Heart right ventricle (tissue), 16 donors: ENCODE results near the gene ENTPD1. TPM values are rescaled to one million over a fixed set of nuclear protein-coding genes. Genes with fewer than 3 reads are reported as not detected.
"Not testable (repeated sequence)": the region's sequence is repeated elsewhere in the genome, so short reads cannot be mapped to it uniquely, and the experiment has no call there.

ENCODE experiments used
- ATAC-seq, 8 donors: fragments of 200-7000 bp; cut with Tn5 transposase; one replicate each; pipeline ENCODE4 v1.9.1; 2020; ENCODE audit warnings: mild to moderate bottlenecking in 8 of 8, moderate library complexity in 8 of 8, moderate number of reproducible peaks in 1 of 8
- DNase-seq, 2 donors: peaks; one replicate each; pipeline ENCODE4 v3.0.0-alpha.2; 2020
- H3K27ac ChIP-seq, 10 donors: fragments of 200-600 bp; sonication (generic) in 2 of 10; one replicate each; pipeline versions ENCODE4 v1.5.0 to v1.8.0; 2020 to 2022; ENCODE audit warnings: mild to moderate bottlenecking in 3 of 10
- H3K27me3 ChIP-seq, 7 donors: fragments of 200-600 bp; one replicate each; pipeline ENCODE4 v1.8.0; 2021 to 2022; ENCODE audit warnings: mild to moderate bottlenecking in 2 of 7
- H3K36me3 ChIP-seq, 9 donors: fragments of 200-600 bp; sonication (generic) in 1 of 9; one replicate each; pipeline versions ENCODE4 v1.5.0 to v1.8.0; 2020 to 2022; ENCODE audit warnings: mild to moderate bottlenecking in 2 of 9
- H3K4me1 ChIP-seq, 9 donors: fragments of 200-600 bp; sonication (generic) in 1 of 9; one replicate each; pipeline versions ENCODE4 v1.5.0 to v1.8.0; 2020 to 2022; ENCODE audit warnings: mild to moderate bottlenecking in 4 of 9
- H3K4me3 ChIP-seq, 10 donors: fragments of 200-600 bp; sonication (generic) in 2 of 10; one replicate each; pipeline versions ENCODE4 v1.5.0 to v1.8.0; 2020 to 2022; ENCODE audit warnings: mild to moderate bottlenecking in 7 of 10, moderate library complexity in 2 of 10
- H3K9me3 ChIP-seq, 11 donors: fragments of 200-600 bp in 10 of 11; sonication (generic) in 2 of 11; one replicate each; pipeline versions ENCODE4 v1.5.0 to v1.8.0; 2013 to 2022; ENCODE audit warnings: mild to moderate bottlenecking in 2 of 11, control low read depth in 1 of 11, moderate library complexity in 1 of 11
- WGBS, 2 donors: extraction: QIAGEN DNeasy Blood & Tissue Kit; methylation state at CpG; one replicate each; pipeline ENCODE4 v1.1.7; 2013; ENCODE audit warnings: inconsistent platforms in 1 of 2; 5-methylcytosine and 5-hydroxymethylcytosine counted together
- intact Hi-C, 10 donors: fragments of 100-400 bp; cut with DNase I; formaldehyde crosslinking; loops; one replicate each; pipeline versions ENCODE4 v1.11.1 to v1.14.2; 2022
- polyA plus RNA-seq, 2 donors: library from polyadenylated mRNA; stranded (reverse); fragments of 200-250 nt; gene quantifications; one replicate each; pipeline ENCODE4 v1.2.3, GENCODE V29; 2013
- total RNA-seq, 10 donors: library from RNA; stranded (reverse); fragmentation: NEBNext Ultra II Directional in 3 of 10; extraction: Animal tissue kit (Norgen Biotek cat#: 25700) in 3 of 10; gene quantifications; one replicate each; pipeline versions ENCODE4 v1.2.1 to v1.2.4, GENCODE V29; 2021 to 2023
- TF ChIP-seq, protein P1 (sequence below), 9 donors: fragments of 200-600 bp; sonication (generic) in 2 of 9; IDR thresholded peaks; one replicate each; pipeline versions ENCODE4 v1.5.0 to v1.8.0; 2021 to 2022; ENCODE audit warnings: antibody characterized with exemption in 9 of 9, mild to moderate bottlenecking in 5 of 9, moderate library complexity in 1 of 9
- donor health status: Arrhythmogenic right ventricular cardiomyopathy.
- donor health status: ischemic (EF 13 %, LVEDD 7.1; RV severe dilation, severe dysfunction).
- donor health status: healthy with polysubstance abuse.
- donor health status: DM: no; HTN: yes; CAD: no.
- donor health status: DM: no; HTN: no; CAD: no.
- donor health status: ischemic (EF 25% LVEDD 6.9; RV normal size, moderate dysfunction).
- donor health status: ischemic (EF 25% LVEDD 5.7; RV mildly dilated, moderate dysfunction).
- donor health status: healthy.
- donor health status: DM: yes; HTN: yes; CAD: no.
- donor health status: Ischemic cardiomyopathy.
- donor health status: ischemic (EF 35%, LVEDD 5.7; RV mildly dilated, moderate dysfunction).
- donor health status: nonischemic (EF 11% LVEDD 7.7; RV severe dilation, severe dysfunction).
- donor health status: DM: yes; HTN: yes; CAD: no.
- donor health status: PGD.
- donor health status: ischemic (EF 29% LVEDD 5.4; RV normal size, mild dysfunction).
- donor health status: nonischemic (EF 23%, LVEDD 6.1; RV moderate dilation, normal function).

Gene ENTPD1
- total and polyA plus RNA-seq, 12 donors, result 4.2 to 13.0 (median 9.1) TPM

DNA sequence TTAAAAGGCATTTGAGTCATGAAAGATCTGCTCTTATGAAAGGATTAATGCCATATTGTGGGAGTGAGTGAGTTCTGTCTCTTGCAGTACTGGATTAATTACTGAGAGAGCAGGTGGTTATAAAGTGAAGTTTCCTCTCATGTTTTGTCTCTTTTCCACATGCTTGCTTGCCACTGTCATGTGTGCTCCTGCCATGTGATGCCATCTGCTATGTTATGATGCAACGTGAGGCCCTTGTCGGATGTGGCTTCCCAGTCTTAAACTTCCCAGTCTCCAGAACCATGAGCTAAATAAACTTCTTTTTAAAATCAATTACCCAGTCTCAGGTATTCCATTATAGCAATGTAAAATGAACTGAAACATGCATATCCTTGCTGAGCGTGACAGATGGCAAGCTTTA is 39.5 kb upstream of the ENTPD1 start:
- Histone ChIP-seq H3K4me3 (no peak overlapping the region), H3K27me3 (no peaks in the 10 kb centered on the region), H3K36me3 (no peaks in the 10 kb centered on the region), H3K9me3 (no peaks in the 10 kb centered on the region), H3K27ac (no peak overlapping the region), H3K4me1 (peaks cover 0 to 13% (median 0%) of the 10 kb centered on the region in 9 donors)
- intact Hi-C loops, result no loop called here
- WGBS, 2 donors, result 89 to 92% methylated on average over 3 of the region's 3 CpGs
- TF ChIP-seq, protein P1, sequence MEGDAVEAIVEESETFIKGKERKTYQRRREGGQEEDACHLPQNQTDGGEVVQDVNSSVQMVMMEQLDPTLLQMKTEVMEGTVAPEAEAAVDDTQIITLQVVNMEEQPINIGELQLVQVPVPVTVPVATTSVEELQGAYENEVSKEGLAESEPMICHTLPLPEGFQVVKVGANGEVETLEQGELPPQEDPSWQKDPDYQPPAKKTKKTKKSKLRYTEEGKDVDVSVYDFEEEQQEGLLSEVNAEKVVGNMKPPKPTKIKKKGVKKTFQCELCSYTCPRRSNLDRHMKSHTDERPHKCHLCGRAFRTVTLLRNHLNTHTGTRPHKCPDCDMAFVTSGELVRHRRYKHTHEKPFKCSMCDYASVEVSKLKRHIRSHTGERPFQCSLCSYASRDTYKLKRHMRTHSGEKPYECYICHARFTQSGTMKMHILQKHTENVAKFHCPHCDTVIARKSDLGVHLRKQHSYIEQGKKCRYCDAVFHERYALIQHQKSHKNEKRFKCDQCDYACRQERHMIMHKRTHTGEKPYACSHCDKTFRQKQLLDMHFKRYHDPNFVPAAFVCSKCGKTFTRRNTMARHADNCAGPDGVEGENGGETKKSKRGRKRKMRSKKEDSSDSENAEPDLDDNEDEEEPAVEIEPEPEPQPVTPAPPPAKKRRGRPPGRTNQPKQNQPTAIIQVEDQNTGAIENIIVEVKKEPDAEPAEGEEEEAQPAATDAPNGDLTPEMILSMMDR (IDR thresholded peaks at IDR 0.05), result no peak
- DNase-seq (no peak), ATAC-seq (no peak)

DNA sequence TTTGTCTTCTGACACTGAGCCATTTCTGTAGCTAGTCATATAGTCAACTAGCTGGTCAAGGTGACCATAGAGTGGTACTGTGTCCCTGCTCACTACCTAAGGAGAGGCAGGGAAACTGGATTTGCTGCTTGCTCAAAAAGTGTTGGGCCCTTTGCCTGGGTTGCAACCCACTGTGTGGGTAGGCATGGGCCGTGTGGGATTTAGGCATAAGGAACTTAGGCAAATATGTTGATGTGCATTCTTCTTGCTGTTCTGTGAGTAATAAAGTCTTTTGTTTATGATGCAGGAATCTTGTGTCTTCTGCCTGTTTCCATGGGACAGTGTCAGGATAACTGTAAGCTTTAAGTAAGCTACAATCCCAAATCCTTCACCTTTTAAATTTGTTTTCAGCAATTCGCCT is 39.1 kb upstream of the ENTPD1 start:
- no peak overlapping the region for H3K4me3 ChIP-seq
- TF ChIP-seq, protein P1 (IDR thresholded peaks at IDR 0.05), result no peak
- ATAC-seq, result no peak
- no peak for DNase-seq
- WGBS, 2 donors, result 88 to 94% methylated on average over 2 of the region's 2 CpGs
- no peaks in the 10 kb centered on the region for H3K36me3 ChIP-seq
- intact Hi-C loops, result no loop called here
- H3K27me3 ChIP-seq, result no peaks in the 10 kb centered on the region
- no peak overlapping the region for H3K27ac ChIP-seq
- H3K4me1 ChIP-seq, result peaks cover 0 to 13% (median 0%) of the 10 kb centered on the region in 9 donors
- H3K9me3 ChIP-seq, result no peaks in the 10 kb centered on the region

DNA sequence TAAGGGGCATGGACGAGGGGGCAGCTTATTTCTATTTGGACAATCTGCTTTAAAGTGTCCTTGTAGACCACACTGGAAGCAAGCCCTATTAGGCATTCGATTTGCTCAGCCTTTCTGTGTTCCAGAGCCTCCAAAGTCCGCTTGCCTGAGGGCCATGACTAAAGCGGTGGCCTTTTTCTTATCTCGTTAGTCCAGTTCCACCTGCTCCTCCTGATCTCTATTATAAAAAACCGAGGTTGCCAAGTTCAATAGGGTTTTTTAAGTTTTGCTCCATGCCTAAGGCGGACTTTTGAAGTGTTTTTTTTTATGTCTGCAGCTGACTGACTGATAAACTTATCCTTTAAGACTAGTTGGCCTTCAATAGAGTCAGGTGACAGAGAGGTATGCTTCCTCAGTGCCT is 35.2 kb upstream of the ENTPD1 start:
- intact Hi-C loops, H3K27ac ChIP-seq, H3K4me3 ChIP-seq, H3K36me3 ChIP-seq, DNase-seq, H3K27me3 ChIP-seq, H3K9me3 ChIP-seq, ATAC-seq, H3K4me1 ChIP-seq: not testable (repeated sequence)
- WGBS, 2 donors, result 87 to 89% methylated on average over 7 of the region's 7 CpGs

DNA sequence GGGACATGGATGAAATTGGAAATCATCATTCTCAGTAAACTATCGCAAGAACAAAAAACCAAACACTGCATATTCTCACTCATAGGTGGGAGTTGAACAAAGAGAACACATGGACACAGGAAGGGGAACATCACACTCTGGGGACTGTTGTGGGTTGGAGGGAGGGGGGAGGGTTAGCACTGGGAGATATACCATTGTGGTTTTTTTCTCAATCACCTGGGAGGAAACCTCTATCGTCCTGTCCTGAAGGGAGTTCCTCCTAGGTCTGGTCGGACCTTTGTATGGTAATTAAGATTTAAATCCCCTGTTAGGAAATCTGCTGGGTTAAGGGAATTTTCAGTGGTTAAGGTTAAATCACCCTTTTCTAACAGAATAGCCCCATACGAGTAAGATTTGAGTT is 33.5 kb upstream of the ENTPD1 start:
- H3K36me3 ChIP-seq, intact Hi-C loops, H3K4me1 ChIP-seq, H3K27me3 ChIP-seq, H3K4me3 ChIP-seq, H3K9me3 ChIP-seq, ATAC-seq, H3K27ac ChIP-seq, DNase-seq: not testable (repeated sequence)
- WGBS, 2 donors, result 82% methylated on average over 4 of the region's 4 CpGs

DNA sequence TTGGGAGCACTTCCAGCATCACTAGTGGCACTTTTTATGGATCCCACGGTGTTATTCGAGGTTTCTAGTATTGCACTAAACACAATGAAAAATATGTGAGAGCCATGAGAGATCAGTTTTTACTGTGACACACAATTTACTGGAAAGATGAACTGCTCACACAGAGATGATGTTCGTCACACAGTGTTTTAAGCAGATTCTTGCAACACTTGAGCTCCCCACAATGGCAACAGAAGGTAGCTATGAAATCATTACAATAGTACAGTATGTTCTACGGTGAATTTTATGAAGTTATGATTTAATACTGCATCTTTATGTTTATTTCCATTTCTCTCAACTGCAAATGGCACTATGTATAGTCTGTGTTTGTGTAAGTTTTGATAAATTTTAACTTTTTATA is 27.4 kb upstream of the ENTPD1 start:
- no peaks in the 10 kb centered on the region for H3K36me3 ChIP-seq
- H3K27me3 ChIP-seq, result peaks cover 0 to 5% (median 0%) of the 10 kb centered on the region in 7 donors
- H3K9me3 ChIP-seq, result peaks cover 0 to 21% (median 12%) of the 10 kb centered on the region in 11 donors
- H3K4me3 ChIP-seq, result no peak overlapping the region
- TF ChIP-seq, protein P1 (IDR thresholded peaks at IDR 0.05), result peak in 3 of 9 donors; percentile 7 to 37 (median 30)
- no peak for DNase-seq
- ATAC-seq, result peak in 3 of 8 donors; percentile 54 to 77 (median 61)
- H3K27ac ChIP-seq, result peak overlapping the region in 3 of 10 donors; percentile 72 to 83 (median 75)
- WGBS, 2 donors, result 51 to 62% methylated on average over 4 of the region's 4 CpGs
- intact Hi-C loops, result no loop called here
- peaks cover 0 to 33% (median 13%) of the 10 kb centered on the region in 9 donors for H3K4me1 ChIP-seq
